Muscle layer of duodenum (tissue), 2 donors: ENCODE results near the gene FAF2.

ENCODE experiments used
- H3K27ac ChIP-seq: one replicate; pipeline ENCODE4 v1.7.0; 2013; ENCODE audit warnings: mild to moderate bottlenecking, low read length
- H3K27me3 ChIP-seq: one replicate; pipeline ENCODE4 v1.7.0; 2013; ENCODE audit warnings: low read depth, mild to moderate bottlenecking, control low read depth, low read length
- H3K36me3 ChIP-seq, 2 donors: one replicate each; pipeline ENCODE4 v1.7.0; 2013; ENCODE audit warnings: low read length in 2 of 2, control low read depth in 1 of 2, mild to moderate bottlenecking in 1 of 2; ENCODE audit not compliant: insufficient read depth in 2 of 2, control insufficient read depth in 1 of 2
- H3K4me1 ChIP-seq, 2 donors: one replicate each; pipeline ENCODE4 v1.7.0; 2013; ENCODE audit warnings: low read length in 2 of 2, mild to moderate bottlenecking in 2 of 2, control low read depth in 1 of 2, moderate library complexity in 1 of 2; ENCODE audit not compliant: insufficient read depth in 2 of 2, control insufficient read depth in 1 of 2
- H3K4me3 ChIP-seq, 2 donors: one replicate each; pipeline ENCODE4 v1.7.0; 2013; ENCODE audit warnings: low read length in 2 of 2, low read depth in 1 of 2, mild to moderate bottlenecking in 1 of 2
- H3K9me3 ChIP-seq, 2 donors: one replicate each; pipeline ENCODE4 v1.7.0; 2013; ENCODE audit warnings: low read length in 2 of 2, control low read depth in 1 of 2, mild to moderate bottlenecking in 1 of 2; ENCODE audit not compliant: control insufficient read depth in 1 of 2
- donor health status: healthy.

The FAF2 gene

DNA sequence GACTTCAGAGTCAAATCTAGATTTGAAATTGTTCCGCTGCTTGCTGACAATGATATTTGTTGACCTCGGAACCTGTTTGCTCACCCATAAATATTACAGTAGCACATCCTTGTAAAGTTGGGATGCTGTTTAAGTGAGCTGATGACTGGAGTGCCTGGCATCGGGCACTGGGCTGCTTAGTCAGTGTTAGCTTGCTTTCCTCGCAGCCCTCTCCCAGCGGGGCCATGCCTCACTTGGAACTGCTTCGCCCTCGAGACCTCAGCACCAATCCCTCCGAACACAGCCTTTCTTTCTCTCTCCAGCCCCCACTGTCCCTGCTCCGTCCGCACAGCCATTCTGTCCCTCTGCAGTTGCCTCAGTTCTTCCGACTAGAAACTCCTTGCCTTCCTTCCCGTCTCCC lies 65.6 kb downstream of the FAF2 start:
- Histone ChIP-seq H3K9me3 (no peaks in the 10 kb centered on the region), H3K4me3 (no peak overlapping the region), H3K36me3 (peaks cover 8 to 11% of the 10 kb centered on the region in 2 donors)

DNA sequence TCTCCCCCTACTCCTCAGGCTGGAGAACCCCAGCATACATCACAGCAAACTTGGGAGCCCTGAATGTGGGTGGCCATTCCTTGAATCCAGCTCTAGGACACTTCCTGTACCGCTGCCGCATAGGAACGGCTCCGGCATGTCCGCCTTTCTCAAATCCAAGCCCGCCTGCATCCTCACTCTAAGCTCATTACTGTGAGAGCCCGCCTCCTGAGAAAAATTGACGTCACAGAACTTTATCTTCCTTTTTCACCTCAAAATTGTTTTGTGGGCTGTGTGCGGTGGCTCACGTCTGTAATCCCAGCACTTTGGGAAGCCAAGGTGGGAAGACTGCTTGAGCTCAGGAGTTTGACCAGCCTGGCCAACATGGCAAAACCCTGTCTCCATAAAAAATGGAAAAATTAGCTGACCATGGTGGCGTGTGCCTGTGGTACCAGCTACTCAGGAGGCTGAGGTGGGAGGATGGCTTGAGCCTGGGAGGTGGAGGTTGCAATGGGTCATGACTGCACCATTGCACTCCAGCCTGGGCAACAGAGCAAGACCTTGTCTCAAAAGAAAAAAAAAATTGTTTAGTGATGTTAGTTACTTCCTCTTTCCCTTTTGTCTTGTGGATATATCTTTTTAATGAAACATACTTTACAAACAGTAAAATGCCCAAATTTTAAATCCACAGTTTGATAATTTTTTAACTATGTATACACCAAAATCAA lies 66.2 kb downstream of the FAF2 start:
- Histone ChIP-seq H3K36me3 (peaks cover 4 to 5% of the 10 kb centered on the region in 2 donors), H3K4me3 (no peak overlapping the region), H3K9me3 (no peaks in the 10 kb centered on the region), H3K27me3 (no peaks in the 10 kb centered on the region), H3K27ac (no peak overlapping the region), H3K4me1 (no peaks in the 10 kb centered on the region)

More for the DNA sequence above, 65.6 kb downstream of the FAF2 start:
- no peaks in the 10 kb centered on the region for H3K27me3 ChIP-seq
- no peak overlapping the region for H3K27ac ChIP-seq
- H3K4me1 ChIP-seq: no peaks in the 10 kb centered on the region

DNA sequence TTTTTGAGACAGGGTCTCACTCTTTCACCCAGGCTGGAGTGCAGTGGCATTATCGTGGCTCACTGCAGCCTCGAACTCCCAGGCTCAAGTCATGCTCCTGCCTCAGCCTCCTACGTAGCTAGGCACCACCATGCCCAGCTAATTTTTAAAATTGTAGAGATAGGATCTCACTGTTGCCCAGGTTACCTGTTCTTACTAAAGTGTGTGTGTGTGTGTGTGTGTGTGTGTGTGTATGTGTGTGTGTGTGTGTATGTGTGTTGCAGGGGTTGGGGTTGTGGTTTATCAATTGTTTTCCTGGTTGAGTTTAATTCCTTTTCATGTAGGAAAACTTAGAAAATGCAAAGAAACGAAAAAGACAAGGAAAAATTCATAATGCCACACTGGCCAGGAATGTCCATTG lies 67.2 kb downstream of the FAF2 start:
- no peaks in the 10 kb centered on the region for H3K36me3 ChIP-seq
- H3K27me3 ChIP-seq: no peaks in the 10 kb centered on the region
- no peaks in the 10 kb centered on the region for H3K9me3 ChIP-seq
- no peak overlapping the region for H3K27ac ChIP-seq
- no peak overlapping the region for H3K4me3 ChIP-seq
- H3K4me1 ChIP-seq: no peaks in the 10 kb centered on the region

DNA sequence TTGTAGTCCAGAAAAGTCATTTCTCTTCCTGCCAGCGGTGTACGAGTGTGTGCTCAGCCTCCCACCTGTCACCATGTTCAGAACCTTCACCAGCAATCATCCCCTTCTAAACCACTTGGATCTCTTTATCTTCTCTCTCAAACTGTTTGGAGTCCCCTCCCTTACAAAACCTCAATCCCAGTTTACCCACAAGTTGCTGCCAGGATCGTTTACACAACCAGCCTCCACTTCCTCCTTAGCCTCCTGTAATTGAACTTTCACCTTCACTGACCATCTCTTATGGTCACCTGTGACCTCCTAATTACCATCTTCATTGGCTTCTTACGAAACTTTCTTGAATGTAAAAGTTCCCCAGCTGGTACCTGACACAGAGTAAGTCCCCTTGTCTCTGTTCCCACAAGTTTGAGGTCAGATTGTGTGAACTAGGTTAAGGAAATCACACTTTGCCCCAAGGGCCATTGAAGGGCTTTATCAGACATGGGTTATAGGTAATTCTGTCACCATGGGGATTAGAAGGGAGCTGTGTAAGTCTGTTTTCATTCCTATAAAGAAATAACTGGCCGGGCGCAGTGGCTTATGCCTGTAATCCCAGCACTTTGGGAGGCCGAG lies 69.0 kb downstream of the FAF2 start:
- no peaks in the 10 kb centered on the region for H3K27me3 ChIP-seq
- no peak overlapping the region for H3K27ac ChIP-seq
- H3K36me3 ChIP-seq: no peaks in the 10 kb centered on the region
- no peaks in the 10 kb centered on the region for H3K9me3 ChIP-seq
- no peaks in the 10 kb centered on the region for H3K4me1 ChIP-seq
- H3K4me3 ChIP-seq: no peak overlapping the region

- Histone ChIP-seq H3K4me1 (no peaks in the 10 kb centered on the region), H3K36me3 (no peaks in the 10 kb centered on the region)
These were observed 71.9 kb downstream of the FAF2 start for GRCh38 chr5:176519810-176520720.

DNA sequence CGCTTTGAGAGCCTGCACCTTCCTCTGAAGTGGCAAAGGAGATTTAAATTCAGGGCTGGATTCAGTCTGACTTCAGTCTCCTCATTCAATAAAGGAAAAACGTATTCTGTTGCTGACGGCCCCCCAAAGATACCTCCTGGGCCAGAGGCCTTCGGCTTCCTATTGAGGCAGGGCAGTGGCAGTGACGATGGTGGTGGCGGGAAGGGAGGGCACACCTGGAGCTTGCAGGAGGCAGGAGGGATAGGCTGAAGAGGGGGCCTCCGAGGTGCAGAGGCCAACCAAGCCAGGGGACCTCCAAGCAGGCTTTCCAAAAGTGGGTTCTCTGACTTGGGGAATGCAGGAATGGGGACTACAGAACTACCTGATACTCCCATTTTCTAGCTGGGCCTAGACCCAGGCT lies 73.1 kb downstream of the FAF2 start:
- Histone ChIP-seq H3K36me3 (peaks cover 0 to 4% of the 10 kb centered on the region in 2 donors), H3K27me3 (no peaks in the 10 kb centered on the region), H3K9me3 (no peaks in the 10 kb centered on the region), H3K4me1 (no peaks in the 10 kb centered on the region), H3K4me3 (no peak overlapping the region), H3K27ac (no peak overlapping the region)

More at GRCh38 chr5:176519810-176520720, 71.9 kb downstream of the FAF2 start:
- Histone ChIP-seq H3K27me3 (no peaks in the 10 kb centered on the region), H3K4me3 (no peak overlapping the region), H3K9me3 (no peaks in the 10 kb centered on the region), H3K27ac (no peak overlapping the region)

- H3K9me3 ChIP-seq: no peaks in the 10 kb centered on the region
- no peak overlapping the region for H3K27ac ChIP-seq
- no peak overlapping the region for H3K4me3 ChIP-seq
- H3K4me1 ChIP-seq: no peaks in the 10 kb centered on the region
- H3K36me3 ChIP-seq: peaks cover 0 to 4% of the 10 kb centered on the region in 2 donors
- no peaks in the 10 kb centered on the region for H3K27me3 ChIP-seq
These were observed 73.6 kb downstream of the FAF2 start for GRCh38 chr5:176521699-176522263.

DNA sequence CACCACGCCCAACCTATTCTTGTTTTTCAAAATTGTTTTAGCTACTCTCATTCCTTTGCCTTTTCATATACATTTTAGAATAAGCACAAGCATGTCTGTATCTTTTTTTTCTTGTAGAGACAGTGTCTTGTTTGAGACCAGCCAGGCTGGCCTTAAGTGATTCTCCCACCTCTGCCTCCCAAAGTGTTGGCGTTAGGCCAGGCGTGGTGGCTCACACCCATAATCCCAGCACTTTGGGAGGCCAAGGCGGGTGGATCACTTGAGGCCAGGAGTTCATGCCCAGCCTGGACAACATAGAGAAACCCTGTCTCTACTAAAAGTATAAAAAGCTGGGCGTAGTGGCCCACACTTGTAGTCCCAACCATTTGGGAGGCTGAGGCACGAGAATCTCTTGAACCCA lies 76.0 kb downstream of the FAF2 start:
- no peak overlapping the region for H3K4me3 ChIP-seq
- no peaks in the 10 kb centered on the region for H3K27me3 ChIP-seq
- H3K36me3 ChIP-seq: peaks cover under 1 to 26% of the 10 kb centered on the region in 2 donors
- no peak overlapping the region for H3K27ac ChIP-seq
- no peaks in the 10 kb centered on the region for H3K9me3 ChIP-seq
- H3K4me1 ChIP-seq: no peaks in the 10 kb centered on the region

- Histone ChIP-seq H3K27me3 (no peaks in the 10 kb centered on the region), H3K27ac (no peak overlapping the region), H3K4me1 (peaks cover 0 to 3% of the 10 kb centered on the region in 2 donors), H3K9me3 (no peaks in the 10 kb centered on the region), H3K4me3 (no peak overlapping the region), H3K36me3 (peaks cover 7 to 34% of the 10 kb centered on the region in 2 donors)
These were observed 76.8 kb downstream of the FAF2 start for GRCh38 chr5:176524987-176525386.

GRCh38 chr5:176525677-176526076 lies 77.5 kb downstream of the FAF2 start:
- Histone ChIP-seq H3K27ac (no peak overlapping the region), H3K4me1 (peaks cover 0 to 3% of the 10 kb centered on the region in 2 donors), H3K36me3 (peaks cover 7 to 34% of the 10 kb centered on the region in 2 donors)

GRCh38 chr5:176526462-176526861 lies 78.3 kb downstream of the FAF2 start:
- H3K9me3 ChIP-seq: no peaks in the 10 kb centered on the region

More at GRCh38 chr5:176525677-176526076, 77.5 kb downstream of the FAF2 start:
- Histone ChIP-seq H3K9me3 (no peaks in the 10 kb centered on the region), H3K4me3 (no peak overlapping the region), H3K27me3 (no peaks in the 10 kb centered on the region)

More at GRCh38 chr5:176526462-176526861, 78.3 kb downstream of the FAF2 start:
- H3K27ac ChIP-seq: no peak overlapping the region
- H3K4me1 ChIP-seq: peaks cover 0 to 9% of the 10 kb centered on the region in 2 donors
- H3K27me3 ChIP-seq: no peaks in the 10 kb centered on the region
- H3K36me3 ChIP-seq: peaks cover 7 to 39% of the 10 kb centered on the region in 2 donors
- H3K4me3 ChIP-seq: no peak overlapping the region
